ENCODE results near the gene PSG7.
"Not testable (repeated sequence)": the region's sequence is repeated elsewhere in the genome, so short reads cannot be mapped to it uniquely, and the experiment has no call there.

The PSG7 gene

GRCh38 chr19:42937107-42937506, at the start of gene PSG7:
TSS of gene PSG7 (minus strand) at chr19:42937207. CDS start at chr19:42937076, 131 bp downstream.
- not testable (repeated sequence) for DNase-seq

GRCh38 chr19:42985588-42985987, 48.6 kb upstream of the PSG7 start:
- DNase-seq, result no peak

GRCh38 chr19:42982111-42982510, 45.1 kb upstream of the PSG7 start:
- DNase-seq, result not testable (repeated sequence)

GRCh38 chr19:42971451-42971850, 34.4 kb upstream of the PSG7 start:
- not testable (repeated sequence) for DNase-seq

- no peak for DNase-seq
Observed at GRCh38 chr19:42965176-42965575, 28.2 kb upstream of the PSG7 start.

GRCh38 chr19:42961119-42961518, 24.1 kb upstream of the PSG7 start:
- DNase-seq, result no peak

GRCh38 chr19:42952126-42952525, 15.1 kb upstream of the PSG7 start:
- not testable (repeated sequence) for DNase-seq

- DNase-seq, result not testable (repeated sequence)
Observed at GRCh38 chr19:42951476-42951875, 14.5 kb upstream of the PSG7 start.

GRCh38 chr19:42942187-42942789, 5.3 kb upstream of the PSG7 start:
- DNase-seq, result no peak

- not testable (repeated sequence) for DNase-seq
Observed at GRCh38 chr19:42934726-42935125, 2.3 kb downstream of the PSG7 start.

- not testable (repeated sequence) for DNase-seq
Observed at GRCh38 chr19:42934183-42934582, 2.8 kb downstream of the PSG7 start.

- DNase-seq, result not testable (repeated sequence)
Observed at GRCh38 chr19:42933412-42933811, 3.6 kb downstream of the PSG7 start.

- DNase-seq, result not testable (repeated sequence)
Observed at GRCh38 chr19:42932485-42933101, 4.4 kb downstream of the PSG7 start.

- not testable (repeated sequence) for DNase-seq
Observed at GRCh38 chr19:42930214-42930613, 6.8 kb downstream of the PSG7 start.

GRCh38 chr19:42928896-42929295, 8.1 kb downstream of the PSG7 start:
- no peak for DNase-seq

- DNase-seq, result no peak
Observed at GRCh38 chr19:42926781-42927180, 10.2 kb downstream of the PSG7 start.

GRCh38 chr19:42923106-42923505, 13.9 kb downstream of the PSG7 start:
- peak; percentile 5 for DNase-seq

- not testable (repeated sequence) for DNase-seq
Observed at GRCh38 chr19:42920971-42921370, 16.0 kb downstream of the PSG7 start.

- DNase-seq, result no peak
Observed at GRCh38 chr19:42919757-42920079, 17.3 kb downstream of the PSG7 start.

GRCh38 chr19:42919070-42919756, 17.8 kb downstream of the PSG7 start:
- not testable (repeated sequence) for DNase-seq

GRCh38 chr19:42918377-42919069, 18.5 kb downstream of the PSG7 start:
- not testable (repeated sequence) for DNase-seq

GRCh38 chr19:42917634-42918033, 19.4 kb downstream of the PSG7 start, which contains the start of gene PSG6:
TSS of gene PSG6 (minus strand) at chr19:42917894. CDS start at chr19:42917792, 102 bp downstream.
- DNase-seq, result not testable (repeated sequence)

GRCh38 chr19:42916931-42917330, 20.1 kb downstream of the PSG7 start:
- not testable (repeated sequence) for DNase-seq

Data from CD4-positive, alpha-beta T cell treated with Interleukin-12 subunit alpha and Interleukin-12 subunit beta, for 1 hour (primary cell).